Epithelial cell of proximal tubule (primary cell): Measurements from ENCODE around the gene SIRPB2. TPM values are rescaled to one million over a fixed set of nuclear protein-coding genes. Genes with fewer than 3 reads are reported as not detected.
A peak's percentile ranks its signal among the peaks of the same experiment; 100 is the strongest.

Experiments
- DNase-seq: peaks from one replicate; pipeline ENCODE4 v3.0.0-alpha.2; 2011; ENCODE audit warnings: low read depth
- H3K4me3 ChIP-seq: 2 replicates; pipeline ENCODE4 v1.5.1; 2011; ENCODE audit warnings: low read depth, mild to moderate bottlenecking, low read length
- CTCF ChIP-seq: conservative IDR thresholded peaks from 2 replicates; pipeline ENCODE4 v1.5.1; 2012; ENCODE audit warnings: low read depth, mild to moderate bottlenecking, low read length
- total RNA-seq: library from RNA; depleted of rRNA; stranded (reverse); fragments of >200 nt; gene quantifications from 2 replicates; pipeline ENCODE4 v1.2.3, GENCODE V29; 2015

The SIRPB2 gene
- total RNA-seq, 1 donor from 2014 or later, result 0.29 TPM

GRCh38 chr20:1534526-1534925, 43.3 kb upstream of the SIRPB2 start:
- TF ChIP-seq CTCF, result no peak
- no peak overlapping the region for H3K4me3 ChIP-seq
- no peak for DNase-seq

GRCh38 chr20:1533059-1533458, 41.8 kb upstream of the SIRPB2 start:
- peak; percentile 40 for TF ChIP-seq CTCF
- no peak for DNase-seq
- H3K4me3 ChIP-seq, result no peak overlapping the region

GRCh38 chr20:1528811-1529210, 37.6 kb upstream of the SIRPB2 start:
- H3K4me3 ChIP-seq, result no peak overlapping the region
- DNase-seq, result no peak
- no peak for TF ChIP-seq CTCF

GRCh38 chr20:1527923-1528322, 36.7 kb upstream of the SIRPB2 start:
- H3K4me3 ChIP-seq, result no peak overlapping the region
- no peak for DNase-seq
- no peak for TF ChIP-seq CTCF

GRCh38 chr20:1526896-1527295, 35.7 kb upstream of the SIRPB2 start:
- TF ChIP-seq CTCF, result no peak
- no peak overlapping the region for H3K4me3 ChIP-seq
- no peak for DNase-seq

- TF ChIP-seq CTCF, result no peak
- DNase-seq, result no peak
- H3K4me3 ChIP-seq, result no peak overlapping the region
Observed at GRCh38 chr20:1526310-1526709, 35.1 kb upstream of the SIRPB2 start.

GRCh38 chr20:1524004-1524403, 32.8 kb upstream of the SIRPB2 start:
- no peak for DNase-seq
- no peak for TF ChIP-seq CTCF
- no peak overlapping the region for H3K4me3 ChIP-seq
